HEK293T (cell line): ENCODE results near the gene L3MBTL4.
"Not testable (repeated sequence)": the region's sequence is repeated elsewhere in the genome, so short reads cannot be mapped to it uniquely, and the experiment has no call there.

Experiments
- CTCF ChIA-PET: fragments of 350-600 bp; formaldehyde crosslinking; extraction: SDS; loops from one replicate; lab custom pipeline; 2021; ENCODE audit warnings: antibody characterized with exemption, inconsistent platforms; lab: Yijun Ruan, JAX
- POLR2A ChIA-PET: fragments of 350-600 bp; formaldehyde crosslinking; extraction: SDS; loops from one replicate; lab custom pipeline; 2020; ENCODE audit warnings: antibody characterized with exemption, inconsistent platforms; lab: Yijun Ruan, JAX
- DNase-seq: peaks from one replicate; pipeline ENCODE4 v3.0.0; 2012; ENCODE audit warnings: mixed read lengths; ENCODE audit errors: extremely low spot score
- ARNT ChIP-seq: fragments of 450-650 bp; IDR thresholded peaks from 2 replicates; pipeline ENCODE4 v1.6.1; 2017; ENCODE audit warnings: mild to moderate bottlenecking
- BHLHE40 ChIP-seq: fragments of 450-650 bp; IDR thresholded peaks from 2 replicates; pipeline ENCODE4 v1.6.1; 2016; ENCODE audit warnings: mild to moderate bottlenecking, moderate library complexity, borderline replicate concordance
- CTBP1 ChIP-seq: fragments of 450-650 bp; IDR thresholded peaks from 2 replicates; pipeline ENCODE4 v1.6.1; 2016; ENCODE audit warnings: borderline replicate concordance
- ELF4 ChIP-seq: fragments of 450-650 bp; IDR thresholded peaks from 2 replicates; pipeline ENCODE4 v1.6.1; 2017; ENCODE audit warnings: antibody characterized with exemption
- FOXA1 ChIP-seq: fragments of 450-650 bp; IDR thresholded peaks from 2 replicates; pipeline ENCODE4 v1.6.1; 2016; ENCODE audit warnings: mild to moderate bottlenecking
- FOXK2 ChIP-seq: fragments of 450-650 bp; IDR thresholded peaks from 2 replicates; pipeline ENCODE4 v1.6.1; 2016; ENCODE audit warnings: mild to moderate bottlenecking
- FOXM1 ChIP-seq: fragments of 450-650 bp; IDR thresholded peaks from 2 replicates; pipeline ENCODE4 v1.6.1; 2017; ENCODE audit warnings: mild to moderate bottlenecking, borderline replicate concordance
- HDGF ChIP-seq: fragments of 450-650 bp; IDR thresholded peaks from 2 replicates; pipeline ENCODE4 v1.6.1; 2017; ENCODE audit warnings: antibody characterized with exemption, borderline replicate concordance
- L3MBTL2 ChIP-seq: fragments of 450-650 bp; conservative IDR thresholded peaks from 2 replicates; pipeline ENCODE4 v1.6.1; 2016; ENCODE audit warnings: mild to moderate bottlenecking
- LEF1 ChIP-seq: fragments of 450-650 bp; IDR thresholded peaks from 2 replicates; pipeline ENCODE4 v1.6.1; 2017; ENCODE audit warnings: mild to moderate bottlenecking, borderline replicate concordance
- NFRKB ChIP-seq: fragments of 450-650 bp; IDR thresholded peaks from 2 replicates; pipeline ENCODE4 v1.6.1; 2016; ENCODE audit warnings: mild to moderate bottlenecking, moderate library complexity
- PKNOX1 ChIP-seq: fragments of 450-650 bp; IDR thresholded peaks from 2 replicates; pipeline ENCODE4 v1.6.1; 2016
- SP1 ChIP-seq: fragments of 450-650 bp; IDR thresholded peaks from 2 replicates; pipeline ENCODE4 v1.6.1; 2017
- SUZ12 ChIP-seq: fragments of 450-650 bp; IDR thresholded peaks from 2 replicates; pipeline ENCODE4 v1.6.1; 2016; ENCODE audit warnings: mild to moderate bottlenecking
- TARDBP ChIP-seq: fragments of 450-650 bp; IDR thresholded peaks from 2 replicates; pipeline ENCODE4 v1.6.1; 2016
- ZNF384 ChIP-seq: fragments of 450-650 bp; IDR thresholded peaks from 2 replicates; pipeline ENCODE4 v1.6.1; 2016

L3MBTL4 gene

GRCh38 chr18:6146307-6146661, 268.4 kb downstream of the L3MBTL4 start:
- POLR2A ChIA-PET, result no interaction called here

GRCh38 chr18:6145645-6146306, 268.9 kb downstream of the L3MBTL4 start:
- ChIA-PET CTCF (no interaction called here), POLR2A (no interaction called here)
- no peak for DNase-seq
- TF ChIP-seq FOXK2 (no peak), FOXA1 (no peak), LEF1 (no peak), ARNT (no peak), TARDBP (no peak), FOXM1 (no peak), ELF4 (no peak), L3MBTL2 (no peak), HDGF (no peak), BHLHE40 (no peak), NFRKB (no peak), SP1 (no peak), CTBP1 (no peak), SUZ12 (no peak), ZNF384 (no peak), PKNOX1 (no peak)

More at GRCh38 chr18:6146307-6146661, 268.4 kb downstream of the L3MBTL4 start:
- CTCF ChIA-PET, result no interaction called here
- no peak for DNase-seq
- TF ChIP-seq L3MBTL2 (no peak), TARDBP (no peak), SP1 (no peak), HDGF (no peak), BHLHE40 (no peak), ARNT (no peak), SUZ12 (no peak), ELF4 (no peak), NFRKB (no peak), FOXM1 (no peak), PKNOX1 (no peak), FOXK2 (no peak), ZNF384 (no peak), CTBP1 (no peak), LEF1 (no peak), FOXA1 (no peak)

- CTCF ChIA-PET, result no interaction called here
- no peak for DNase-seq
- no peak for TF ChIP-seq ELF4
- no peak for TF ChIP-seq FOXA1
- TF ChIP-seq HDGF, result no peak
- TF ChIP-seq ZNF384, result no peak
- no peak for TF ChIP-seq PKNOX1
- no peak for TF ChIP-seq SUZ12
- TF ChIP-seq LEF1, result no peak
- no peak for TF ChIP-seq L3MBTL2
- no peak for TF ChIP-seq CTBP1
- no peak for TF ChIP-seq FOXK2
- TF ChIP-seq FOXM1, result no peak
- TF ChIP-seq BHLHE40, result no peak
- TF ChIP-seq ARNT, result no peak
- no peak for TF ChIP-seq TARDBP
- POLR2A ChIA-PET, result no interaction called here
These were observed 275.7 kb downstream of the L3MBTL4 start for GRCh38 chr18:6139007-6139406.

GRCh38 chr18:6135901-6136300, 278.8 kb downstream of the L3MBTL4 start:
- POLR2A ChIA-PET, CTCF ChIA-PET, DNase-seq: not testable (repeated sequence)

GRCh38 chr18:6135029-6135428, 279.7 kb downstream of the L3MBTL4 start:
- POLR2A ChIA-PET, DNase-seq, CTCF ChIA-PET: not testable (repeated sequence)

GRCh38 chr18:6132751-6133368, 281.9 kb downstream of the L3MBTL4 start:
- ChIA-PET POLR2A (no interaction called here), CTCF (no interaction called here)
- DNase-seq, result no peak

More at GRCh38 chr18:6132751-6133368, 281.9 kb downstream of the L3MBTL4 start:
- no peak for TF ChIP-seq CTBP1
- TF ChIP-seq PKNOX1, result no peak
- no peak for TF ChIP-seq HDGF
- TF ChIP-seq SUZ12, result no peak
- TF ChIP-seq NFRKB, result no peak
- TF ChIP-seq FOXM1, result no peak
- no peak for TF ChIP-seq L3MBTL2
- no peak for TF ChIP-seq LEF1
- TF ChIP-seq FOXK2, result no peak
- TF ChIP-seq TARDBP, result no peak
- TF ChIP-seq ARNT, result no peak
- no peak for TF ChIP-seq FOXA1
- no peak for TF ChIP-seq SP1
- no peak for TF ChIP-seq ELF4
- TF ChIP-seq BHLHE40, result no peak
- TF ChIP-seq ZNF384, result no peak
